Germinal center (tissue), 1 donor: ENCODE measurements around the gene RAD51B.
"Not testable (repeated sequence)": the region's sequence is repeated elsewhere in the genome, so short reads cannot be mapped to it uniquely, and the experiment has no call there.

ENCODE experiments used
- DNase-seq: peaks from one replicate; pipeline ENCODE4 v3.0.0; 2012; ENCODE audit warnings: mixed read lengths, low spot score

Gene RAD51B

GRCh38 chr14:68176687-68177086 lies 357.1 kb downstream of the RAD51B start:
- no peak for DNase-seq

- DNase-seq, result no peak
Measured at GRCh38 chr14:68177728-68178127, 358.1 kb downstream of the RAD51B start.

- no peak for DNase-seq
Measured at GRCh38 chr14:68178282-68178681, 358.7 kb downstream of the RAD51B start.

- DNase-seq, result no peak
Measured at GRCh38 chr14:68181519-68182326, 362.1 kb downstream of the RAD51B start.

GRCh38 chr14:68182492-68182891 lies 362.9 kb downstream of the RAD51B start:
- DNase-seq, result no peak

GRCh38 chr14:68186500-68187276 lies 367.1 kb downstream of the RAD51B start:
- DNase-seq, result not testable (repeated sequence)

GRCh38 chr14:68188174-68188573 lies 368.6 kb downstream of the RAD51B start:
- DNase-seq, result no peak

GRCh38 chr14:68190032-68190431 lies 370.5 kb downstream of the RAD51B start:
- no peak for DNase-seq

GRCh38 chr14:68191567-68192321 lies 372.2 kb downstream of the RAD51B start:
- DNase-seq, result no peak

GRCh38 chr14:68192935-68193334 lies 373.4 kb downstream of the RAD51B start:
- no peak for DNase-seq

- DNase-seq, result no peak
Measured at GRCh38 chr14:68193970-68194681, 374.5 kb downstream of the RAD51B start.

GRCh38 chr14:68195126-68195525 lies 375.5 kb downstream of the RAD51B start:
- no peak for DNase-seq

GRCh38 chr14:68198713-68199495 lies 379.3 kb downstream of the RAD51B start:
- no peak for DNase-seq

GRCh38 chr14:68199554-68200151 lies 380.1 kb downstream of the RAD51B start:
- no peak for DNase-seq

GRCh38 chr14:68203871-68204270 lies 384.3 kb downstream of the RAD51B start:
- no peak for DNase-seq

- DNase-seq, result no peak
Measured at GRCh38 chr14:68208218-68208617, 388.6 kb downstream of the RAD51B start.

- no peak for DNase-seq
Measured at GRCh38 chr14:68208626-68209317, 389.2 kb downstream of the RAD51B start.

- DNase-seq, result peak; percentile 52
Measured at GRCh38 chr14:68210729-68211299, 391.2 kb downstream of the RAD51B start.

GRCh38 chr14:68211421-68211820 lies 391.8 kb downstream of the RAD51B start:
- DNase-seq, result no peak

- DNase-seq, result no peak
Measured at GRCh38 chr14:68211886-68212285, 392.3 kb downstream of the RAD51B start.
